ENCODE data around the gene ZNF469.
"Not testable (repeated sequence)": the region's sequence is repeated elsewhere in the genome, so short reads cannot be mapped to it uniquely, and the experiment has no call there.

ZNF469 gene

GRCh38 chr16:88358023-88358420, 24.7 kb upstream of the ZNF469 start:
- no peak for ATAC-seq (ENCODE audit: insufficient read depth, low read depth)
- TF ChIP-seq EZH2 (IDR thresholded peaks at IDR 0.05; ENCODE audit: borderline replicate concordance, low read depth, low read length, severe bottlenecking) (no peak), CTCF (IDR thresholded peaks at IDR 0.05; ENCODE audit: borderline replicate concordance, extremely low read depth, low read length, poor library complexity, severe bottlenecking) (no peak)
- H3K4me1 ChIP-seq (ENCODE audit: insufficient read depth, low read length), result no peaks in the 10 kb centered on the region
- H3K27me3 ChIP-seq (ENCODE audit: insufficient read depth, low read length, poor library complexity), result peaks cover 6% of the 10 kb centered on the region
- H3K27ac ChIP-seq (ENCODE audit: low read length), result no peak overlapping the region
- H3K79me2 ChIP-seq (ENCODE audit: insufficient read depth, low read length), result no peaks in the 10 kb centered on the region
- H3K4me3 ChIP-seq (ENCODE audit: low read depth in 1 of 2, low read length in 2 of 2), result no peak overlapping the region
- no peak overlapping the region for H2AFZ ChIP-seq (ENCODE audit: low read depth, low read length)
- no peak overlapping the region for H3K9ac ChIP-seq (ENCODE audit: low read depth, low read length)
- H3K4me2 ChIP-seq (ENCODE audit: insufficient read depth, low read length), result no peak overlapping the region
- DNase-seq, result no peak
- no peaks in the 10 kb centered on the region for H3K9me3 ChIP-seq (ENCODE audit: insufficient read depth, low read length, severe bottlenecking)
- H3K36me3 ChIP-seq (ENCODE audit: insufficient read depth, low read length), result no peaks in the 10 kb centered on the region
- H4K20me1 ChIP-seq (ENCODE audit: insufficient read depth, low read length), result no peaks in the 10 kb centered on the region

- Histone ChIP-seq H3K4me1 (ENCODE audit: insufficient read depth, low read length) (no peaks in the 10 kb centered on the region), H3K79me2 (ENCODE audit: insufficient read depth, low read length) (no peaks in the 10 kb centered on the region), H4K20me1 (ENCODE audit: insufficient read depth, low read length) (no peaks in the 10 kb centered on the region), H2AFZ (ENCODE audit: low read depth, low read length) (no peak overlapping the region), H3K9ac (ENCODE audit: low read depth, low read length) (no peak overlapping the region), H3K4me2 (ENCODE audit: insufficient read depth, low read length) (no peak overlapping the region), H3K4me3 (ENCODE audit: low read depth in 1 of 2, low read length in 2 of 2) (no peak overlapping the region), H3K36me3 (ENCODE audit: insufficient read depth, low read length) (no peaks in the 10 kb centered on the region), H3K27ac (ENCODE audit: low read length) (no peak overlapping the region), H3K9me3 (ENCODE audit: insufficient read depth, low read length, severe bottlenecking) (no peaks in the 10 kb centered on the region), H3K27me3 (ENCODE audit: insufficient read depth, low read length, poor library complexity) (peaks cover 6% of the 10 kb centered on the region)
- DNase-seq (no peak), ATAC-seq (ENCODE audit: insufficient read depth, low read depth) (no peak)
- TF ChIP-seq CTCF (IDR thresholded peaks at IDR 0.05; ENCODE audit: borderline replicate concordance, extremely low read depth, low read length, poor library complexity, severe bottlenecking), result no peak
- TF ChIP-seq EZH2 (IDR thresholded peaks at IDR 0.05; ENCODE audit: borderline replicate concordance, low read depth, low read length, severe bottlenecking), result no peak
Measured at GRCh38 chr16:88359008-88359407, 23.8 kb upstream of the ZNF469 start.

GRCh38 chr16:88360401-88360800, 22.4 kb upstream of the ZNF469 start:
- not testable (repeated sequence) for ATAC-seq (ENCODE audit: insufficient read depth, low read depth); H3K79me2 ChIP-seq (ENCODE audit: insufficient read depth, low read length); H4K20me1 ChIP-seq (ENCODE audit: insufficient read depth, low read length); H3K27me3 ChIP-seq (ENCODE audit: insufficient read depth, low read length, poor library complexity); H3K4me3 ChIP-seq (ENCODE audit: low read depth in 1 of 2, low read length in 2 of 2); H3K9me3 ChIP-seq (ENCODE audit: insufficient read depth, low read length, severe bottlenecking); H3K4me1 ChIP-seq (ENCODE audit: insufficient read depth, low read length); DNase-seq; H3K36me3 ChIP-seq (ENCODE audit: insufficient read depth, low read length); H3K4me2 ChIP-seq (ENCODE audit: insufficient read depth, low read length); H2AFZ ChIP-seq (ENCODE audit: low read depth, low read length); H3K9ac ChIP-seq (ENCODE audit: low read depth, low read length); H3K27ac ChIP-seq (ENCODE audit: low read length)

GRCh38 chr16:88360999-88361398, 21.8 kb upstream of the ZNF469 start:
- peaks cover under 1% of the 10 kb centered on the region for H3K9me3 ChIP-seq (ENCODE audit: insufficient read depth, low read length, severe bottlenecking)
- H3K27ac ChIP-seq (ENCODE audit: low read length), result no peak overlapping the region
- no peaks in the 10 kb centered on the region for H3K36me3 ChIP-seq (ENCODE audit: insufficient read depth, low read length)
- H4K20me1 ChIP-seq (ENCODE audit: insufficient read depth, low read length), result no peaks in the 10 kb centered on the region
- H3K27me3 ChIP-seq (ENCODE audit: insufficient read depth, low read length, poor library complexity), result peaks cover 6% of the 10 kb centered on the region
- H3K4me3 ChIP-seq (ENCODE audit: low read depth in 1 of 2, low read length in 2 of 2), result no peak overlapping the region
- H3K4me1 ChIP-seq (ENCODE audit: insufficient read depth, low read length), result no peaks in the 10 kb centered on the region
- H3K4me2 ChIP-seq (ENCODE audit: insufficient read depth, low read length), result no peak overlapping the region
- ATAC-seq (ENCODE audit: insufficient read depth, low read depth) (no peak), DNase-seq (no peak)
- no peak for TF ChIP-seq CTCF (IDR thresholded peaks at IDR 0.05; ENCODE audit: borderline replicate concordance, extremely low read depth, low read length, poor library complexity, severe bottlenecking)
- no peak for TF ChIP-seq EZH2 (IDR thresholded peaks at IDR 0.05; ENCODE audit: borderline replicate concordance, low read depth, low read length, severe bottlenecking)
- no peaks in the 10 kb centered on the region for H3K79me2 ChIP-seq (ENCODE audit: insufficient read depth, low read length)
- H2AFZ ChIP-seq (ENCODE audit: low read depth, low read length), result no peak overlapping the region
- no peak overlapping the region for H3K9ac ChIP-seq (ENCODE audit: low read depth, low read length)
